HepG2 (cell line): ENCODE measurements around the gene TOX2. TPM values are rescaled to one million over a fixed set of nuclear protein-coding genes. Genes with fewer than 3 reads are reported as not detected.

Source experiments
- PCBP2 ChIP-seq: fragments of 200-400 bp; formaldehyde crosslinking; optimal IDR thresholded peaks from 2 replicates; pipeline ENCODE3; 2018; ENCODE audit warnings: low read length, low read depth; ENCODE audit not compliant: poor library complexity, severe bottlenecking
- SIX1 ChIP-seq: sonication (generic); formaldehyde crosslinking; IDR thresholded peaks from 2 replicates; pipeline ENCODE4 v1.4.0; 2020; ENCODE audit warnings: missing genetic modification reagents, borderline replicate concordance
- SRSF9 ChIP-seq: fragments of 200-400 bp; formaldehyde crosslinking; IDR thresholded peaks from 2 replicates; pipeline ENCODE4 v1.6.1; 2018; ENCODE audit warnings: borderline replicate concordance, mild to moderate bottlenecking, low read depth, low read length; ENCODE audit not compliant: insufficient read depth, poor library complexity, severe bottlenecking
- TEAD2 ChIP-seq: sonication (generic); formaldehyde crosslinking; IDR thresholded peaks from 2 replicates; pipeline ENCODE4 v1.9.0; 2021; ENCODE audit warnings: missing genetic modification reagents
- ZBTB34 ChIP-seq: sonication (generic); formaldehyde crosslinking; IDR thresholded peaks from 2 replicates; pipeline ENCODE4 v1.8.0; 2022; ENCODE audit warnings: mild to moderate bottlenecking, missing genetic modification reagents
- ZFP1 ChIP-seq: IDR thresholded peaks from 2 replicates; pipeline ENCODE4 v1.6.1; 2016
- ZFX ChIP-seq: sonication (generic); formaldehyde crosslinking; IDR thresholded peaks from 2 replicates; pipeline ENCODE4 v1.4.0; 2020; ENCODE audit warnings: mild to moderate bottlenecking, low read depth, missing genetic modification reagents, moderate library complexity
- ZNF160 ChIP-seq: sonication (generic); formaldehyde crosslinking; IDR thresholded peaks from 2 replicates; pipeline ENCODE4 v1.8.0; 2022; ENCODE audit warnings: mild to moderate bottlenecking, inconsistent platforms, missing genetic modification reagents
- polyA plus RNA-seq, 8 experiments: library from polyadenylated mRNA; depleted of rRNA in 3 of 8; stranded (reverse) in 7 of 8; unstranded in 1 of 8; fragments of >200 nt; fragmentation: Illumina TruSeq in 4 of 8; extraction: Trizol in 4 of 8; gene quantifications; 2 replicates each; pipeline versions ENCODE4 v1.2.1 to v1.2.3, GENCODE V29; 2011 to 2016; ENCODE audit warnings: low read depth in 4 of 8, missing spikeins in 1 of 8, mixed read lengths in 1 of 8; ENCODE audit not compliant: insufficient read depth in 1 of 8
- total RNA-seq, 5 experiments: library from RNA; depleted of rRNA; stranded (reverse); fragments of >200 nt; fragmentation: Illumina TruSeq; extraction: Trizol; gene quantifications; 2 replicates each; pipeline ENCODE4 v1.2.3, GENCODE V29; 2016; ENCODE audit warnings: low read depth in 1 of 5
- TF ChIP-seq, protein P1 (sequence below): sonication (generic); formaldehyde crosslinking; IDR thresholded peaks from 2 replicates; pipeline ENCODE4 v1.5.0; 2020; ENCODE audit warnings: mild to moderate bottlenecking, missing genetic modification reagents, moderate library complexity
- TF ChIP-seq, protein P2 (sequence below): IDR thresholded peaks from 2 replicates; pipeline ENCODE4 v1.4.0; 2020; ENCODE audit warnings: mild to moderate bottlenecking, missing genetic modification reagents

TOX2 gene
- total and polyA plus RNA-seq, 2 of the 13 experiments (the other 11 are each of a cell fraction or from before 2014, with no cell fraction given) = not detected

DNA sequence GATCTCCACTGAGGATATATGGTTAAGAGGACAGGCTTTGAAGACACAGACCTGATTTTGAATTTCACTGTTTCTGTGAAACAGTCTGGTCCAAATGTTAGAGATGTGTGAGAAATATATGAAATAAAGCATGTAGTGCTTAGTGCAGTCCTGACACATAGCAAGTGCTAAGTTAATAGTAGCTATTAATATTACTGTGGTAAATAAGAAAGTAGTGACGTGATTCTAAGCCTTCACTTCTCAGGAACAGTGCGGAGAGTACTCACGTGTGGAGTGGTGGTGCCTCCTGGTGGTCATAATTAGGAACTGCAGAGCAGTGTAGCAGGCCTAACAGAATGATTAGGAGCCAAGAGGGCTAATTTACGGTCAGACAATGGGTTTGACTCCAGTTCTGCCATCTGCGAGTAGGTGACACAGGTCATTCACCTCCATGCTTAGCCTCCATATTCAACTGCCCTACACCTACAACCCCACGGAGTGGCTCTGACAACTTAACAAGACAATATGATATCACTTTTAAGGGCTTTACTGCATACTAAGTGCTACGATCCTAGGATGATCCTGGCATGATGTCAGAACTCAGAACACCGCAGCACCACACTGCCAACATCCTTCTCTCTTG is 166.1 kb downstream of the TOX2 start (continued):
- TF ChIP-seq, protein P1, sequence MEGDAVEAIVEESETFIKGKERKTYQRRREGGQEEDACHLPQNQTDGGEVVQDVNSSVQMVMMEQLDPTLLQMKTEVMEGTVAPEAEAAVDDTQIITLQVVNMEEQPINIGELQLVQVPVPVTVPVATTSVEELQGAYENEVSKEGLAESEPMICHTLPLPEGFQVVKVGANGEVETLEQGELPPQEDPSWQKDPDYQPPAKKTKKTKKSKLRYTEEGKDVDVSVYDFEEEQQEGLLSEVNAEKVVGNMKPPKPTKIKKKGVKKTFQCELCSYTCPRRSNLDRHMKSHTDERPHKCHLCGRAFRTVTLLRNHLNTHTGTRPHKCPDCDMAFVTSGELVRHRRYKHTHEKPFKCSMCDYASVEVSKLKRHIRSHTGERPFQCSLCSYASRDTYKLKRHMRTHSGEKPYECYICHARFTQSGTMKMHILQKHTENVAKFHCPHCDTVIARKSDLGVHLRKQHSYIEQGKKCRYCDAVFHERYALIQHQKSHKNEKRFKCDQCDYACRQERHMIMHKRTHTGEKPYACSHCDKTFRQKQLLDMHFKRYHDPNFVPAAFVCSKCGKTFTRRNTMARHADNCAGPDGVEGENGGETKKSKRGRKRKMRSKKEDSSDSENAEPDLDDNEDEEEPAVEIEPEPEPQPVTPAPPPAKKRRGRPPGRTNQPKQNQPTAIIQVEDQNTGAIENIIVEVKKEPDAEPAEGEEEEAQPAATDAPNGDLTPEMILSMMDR = peak; percentile 99
- TF ChIP-seq ZBTB34 (CRISPR knock-in tag) (no peak), SIX1 (CRISPR knock-in tag) (no peak), ZFX (CRISPR knock-in tag) (peak; percentile 40; the same call in 1 of the 2 replicates), TEAD2 (no peak), SRSF9 (no peak), ZFP1 (CRISPR knock-in tag) (no peak), PCBP2 (no peak), ZNF160 (CRISPR knock-in tag) (no peak)
- TF ChIP-seq, protein P2, sequence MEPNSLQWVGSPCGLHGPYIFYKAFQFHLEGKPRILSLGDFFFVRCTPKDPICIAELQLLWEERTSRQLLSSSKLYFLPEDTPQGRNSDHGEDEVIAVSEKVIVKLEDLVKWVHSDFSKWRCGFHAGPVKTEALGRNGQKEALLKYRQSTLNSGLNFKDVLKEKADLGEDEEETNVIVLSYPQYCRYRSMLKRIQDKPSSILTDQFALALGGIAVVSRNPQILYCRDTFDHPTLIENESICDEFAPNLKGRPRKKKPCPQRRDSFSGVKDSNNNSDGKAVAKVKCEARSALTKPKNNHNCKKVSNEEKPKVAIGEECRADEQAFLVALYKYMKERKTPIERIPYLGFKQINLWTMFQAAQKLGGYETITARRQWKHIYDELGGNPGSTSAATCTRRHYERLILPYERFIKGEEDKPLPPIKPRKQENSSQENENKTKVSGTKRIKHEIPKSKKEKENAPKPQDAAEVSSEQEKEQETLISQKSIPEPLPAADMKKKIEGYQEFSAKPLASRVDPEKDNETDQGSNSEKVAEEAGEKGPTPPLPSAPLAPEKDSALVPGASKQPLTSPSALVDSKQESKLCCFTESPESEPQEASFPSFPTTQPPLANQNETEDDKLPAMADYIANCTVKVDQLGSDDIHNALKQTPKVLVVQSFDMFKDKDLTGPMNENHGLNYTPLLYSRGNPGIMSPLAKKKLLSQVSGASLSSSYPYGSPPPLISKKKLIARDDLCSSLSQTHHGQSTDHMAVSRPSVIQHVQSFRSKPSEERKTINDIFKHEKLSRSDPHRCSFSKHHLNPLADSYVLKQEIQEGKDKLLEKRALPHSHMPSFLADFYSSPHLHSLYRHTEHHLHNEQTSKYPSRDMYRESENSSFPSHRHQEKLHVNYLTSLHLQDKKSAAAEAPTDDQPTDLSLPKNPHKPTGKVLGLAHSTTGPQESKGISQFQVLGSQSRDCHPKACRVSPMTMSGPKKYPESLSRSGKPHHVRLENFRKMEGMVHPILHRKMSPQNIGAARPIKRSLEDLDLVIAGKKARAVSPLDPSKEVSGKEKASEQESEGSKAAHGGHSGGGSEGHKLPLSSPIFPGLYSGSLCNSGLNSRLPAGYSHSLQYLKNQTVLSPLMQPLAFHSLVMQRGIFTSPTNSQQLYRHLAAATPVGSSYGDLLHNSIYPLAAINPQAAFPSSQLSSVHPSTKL (CRISPR knock-in tag) = peak; percentile 33; the same call in 1 of the 2 replicates
